Neural crest cell (in vitro differentiated cells): ENCODE data around the gene FGFBP3. TPM values are rescaled to one million over a fixed set of nuclear protein-coding genes. Genes with fewer than 3 reads are reported as not detected.

Experiments
- DNase-seq: peaks from one replicate; pipeline ENCODE4 v3.0.0; 2021; ENCODE audit warnings: low read depth, mixed read lengths, low spot score
- H3K27ac Mint-ChIP-seq: one replicate; pipeline ENCODE4 v1.8.0; 2021; ENCODE audit warnings: mild to moderate bottlenecking, mixed read lengths; ENCODE audit not compliant: unreplicated experiment
- H3K27me3 Mint-ChIP-seq: 2 replicates; pipeline ENCODE4 v1.8.0; 2021; ENCODE audit warnings: low read depth, mild to moderate bottlenecking, mixed read lengths
- H3K36me3 Mint-ChIP-seq: 2 replicates; pipeline ENCODE4 v1.8.0; 2021; ENCODE audit warnings: low read depth, mild to moderate bottlenecking, mixed read lengths
- H3K4me1 Mint-ChIP-seq: 2 replicates; pipeline ENCODE4 v1.8.0; 2021; ENCODE audit warnings: mixed read lengths
- H3K4me3 Mint-ChIP-seq: one replicate; pipeline ENCODE4 v1.8.0; 2021; ENCODE audit warnings: mild to moderate bottlenecking, mixed read lengths
- H3K9me3 Mint-ChIP-seq: 2 replicates; pipeline ENCODE4 v1.8.0; 2021; ENCODE audit warnings: mixed read lengths
- total RNA-seq: library from RNA; stranded (reverse); gene quantifications from 2 replicates; pipeline ENCODE4 v1.2.1, GENCODE V29; 2021
- TF ChIP-seq, protein P1 (sequence below): fragments of 200-600 bp; sonication (generic); conservative IDR thresholded peaks from 2 replicates; pipeline ENCODE4 v1.5.0; 2021; ENCODE audit warnings: antibody characterized with exemption, mild to moderate bottlenecking

Gene FGFBP3
- total RNA-seq, 1 donor from 2014 or later: 420 TPM

DNA sequence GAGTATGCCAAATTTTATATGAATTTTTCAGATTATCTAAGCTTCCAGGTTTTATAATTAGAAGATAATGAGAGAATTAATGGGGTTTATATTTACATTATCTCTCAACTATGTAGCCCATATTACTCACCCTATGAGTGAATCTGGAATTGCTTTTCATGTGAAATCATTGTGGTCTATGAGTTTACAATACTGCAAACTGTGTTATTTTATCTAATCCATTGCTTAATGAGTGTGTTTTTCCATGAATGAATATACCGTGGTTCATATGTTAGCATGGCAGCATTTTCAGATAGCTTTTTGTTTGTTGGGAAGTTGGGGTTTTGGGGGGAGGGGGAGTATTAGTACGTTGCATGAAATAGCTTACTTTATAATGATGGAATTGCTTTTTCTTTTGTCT is 44.5 kb downstream of the FGFBP3 start:
- TF ChIP-seq, protein P1, sequence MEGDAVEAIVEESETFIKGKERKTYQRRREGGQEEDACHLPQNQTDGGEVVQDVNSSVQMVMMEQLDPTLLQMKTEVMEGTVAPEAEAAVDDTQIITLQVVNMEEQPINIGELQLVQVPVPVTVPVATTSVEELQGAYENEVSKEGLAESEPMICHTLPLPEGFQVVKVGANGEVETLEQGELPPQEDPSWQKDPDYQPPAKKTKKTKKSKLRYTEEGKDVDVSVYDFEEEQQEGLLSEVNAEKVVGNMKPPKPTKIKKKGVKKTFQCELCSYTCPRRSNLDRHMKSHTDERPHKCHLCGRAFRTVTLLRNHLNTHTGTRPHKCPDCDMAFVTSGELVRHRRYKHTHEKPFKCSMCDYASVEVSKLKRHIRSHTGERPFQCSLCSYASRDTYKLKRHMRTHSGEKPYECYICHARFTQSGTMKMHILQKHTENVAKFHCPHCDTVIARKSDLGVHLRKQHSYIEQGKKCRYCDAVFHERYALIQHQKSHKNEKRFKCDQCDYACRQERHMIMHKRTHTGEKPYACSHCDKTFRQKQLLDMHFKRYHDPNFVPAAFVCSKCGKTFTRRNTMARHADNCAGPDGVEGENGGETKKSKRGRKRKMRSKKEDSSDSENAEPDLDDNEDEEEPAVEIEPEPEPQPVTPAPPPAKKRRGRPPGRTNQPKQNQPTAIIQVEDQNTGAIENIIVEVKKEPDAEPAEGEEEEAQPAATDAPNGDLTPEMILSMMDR: no peak
- no peaks in the 10 kb centered on the region for H3K9me3 Mint-ChIP-seq
- no peaks in the 10 kb centered on the region for H3K27me3 Mint-ChIP-seq
- H3K36me3 Mint-ChIP-seq: peaks cover 8% of the 10 kb centered on the region
- H3K4me3 Mint-ChIP-seq: no peak overlapping the region
- no peak overlapping the region for H3K27ac Mint-ChIP-seq
- peaks cover 31% of the 10 kb centered on the region for H3K4me1 Mint-ChIP-seq
- no peak for DNase-seq

DNA sequence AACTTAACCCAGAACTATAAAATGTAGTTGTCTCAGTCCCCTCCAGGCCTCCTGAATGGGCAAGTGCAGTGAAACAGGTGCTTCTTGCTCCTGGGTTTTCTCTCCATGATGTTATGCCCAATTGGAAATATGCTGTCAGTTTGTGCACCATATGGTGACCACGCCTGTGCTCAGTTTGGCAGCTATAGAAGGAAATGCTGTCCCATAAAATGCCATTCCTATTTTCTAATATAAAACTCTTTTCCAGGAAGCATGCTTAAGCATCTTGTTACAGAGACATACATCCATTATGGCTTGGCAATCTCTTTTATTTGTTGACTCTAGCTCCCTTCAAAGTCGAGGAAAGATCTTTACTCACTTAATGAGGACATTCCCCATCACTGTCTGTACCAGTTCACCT is 45.2 kb downstream of the FGFBP3 start:
- no peaks in the 10 kb centered on the region for H3K9me3 Mint-ChIP-seq

DNA sequence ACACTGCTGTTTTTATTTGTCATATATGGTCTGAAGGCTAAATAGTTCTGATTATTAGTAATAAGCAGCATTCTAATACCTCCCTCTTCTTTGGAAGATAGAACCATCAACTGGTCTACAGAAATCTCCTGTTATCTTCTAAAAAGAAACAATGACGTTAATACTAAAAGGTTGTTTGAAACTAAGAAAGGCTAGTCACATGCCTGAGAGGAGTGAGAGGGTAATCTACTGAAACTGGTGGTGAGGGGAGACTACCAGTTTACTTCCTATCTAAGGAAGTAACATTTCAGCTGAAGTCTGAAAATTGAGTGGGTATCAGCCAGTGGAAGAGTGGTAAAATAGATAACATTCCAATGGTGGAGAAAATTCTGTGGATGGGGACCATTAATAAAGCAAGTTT is 48.4 kb downstream of the FGFBP3 start:
- peaks cover 20% of the 10 kb centered on the region for H3K36me3 Mint-ChIP-seq
- H3K4me1 Mint-ChIP-seq: peaks cover 14% of the 10 kb centered on the region
- TF ChIP-seq, protein P1: no peak
- H3K27me3 Mint-ChIP-seq: no peaks in the 10 kb centered on the region
- H3K9me3 Mint-ChIP-seq: no peaks in the 10 kb centered on the region
- H3K27ac Mint-ChIP-seq: peak overlapping the region; percentile 60
- no peak for DNase-seq
- H3K4me3 Mint-ChIP-seq: no peak overlapping the region

More for the DNA sequence above, 45.2 kb downstream of the FGFBP3 start:
- TF ChIP-seq, protein P1: no peak
- DNase-seq: no peak
- Mint-ChIP-seq H3K4me1 (peaks cover 27% of the 10 kb centered on the region), H3K36me3 (peaks cover 8% of the 10 kb centered on the region), H3K27me3 (no peaks in the 10 kb centered on the region), H3K27ac (no peak overlapping the region), H3K4me3 (no peak overlapping the region)

DNA sequence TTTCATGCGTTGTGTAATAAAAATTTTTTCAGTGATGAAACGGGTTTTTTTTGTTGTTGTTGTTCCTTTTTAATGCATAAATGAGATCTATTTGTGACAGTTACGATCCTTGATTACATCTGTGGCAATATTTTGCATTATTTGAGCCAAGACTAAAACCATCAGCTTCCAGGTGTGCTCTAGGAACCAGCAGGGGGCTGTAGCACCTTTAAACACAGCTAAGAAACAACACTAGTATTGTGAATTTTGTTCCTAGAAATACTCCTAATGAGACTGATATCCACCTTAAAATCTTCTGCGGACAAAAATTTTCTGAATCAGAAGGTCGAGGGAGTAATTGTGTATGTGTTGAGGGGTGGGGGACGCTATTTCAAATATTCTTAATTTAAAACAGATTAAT is 52.6 kb downstream of the FGFBP3 start:
- H3K4me3 Mint-ChIP-seq: no peak overlapping the region
- TF ChIP-seq, protein P1: peak; percentile 66
- H3K27me3 Mint-ChIP-seq: no peaks in the 10 kb centered on the region
- H3K27ac Mint-ChIP-seq: no peak overlapping the region
- peaks cover 20% of the 10 kb centered on the region for H3K36me3 Mint-ChIP-seq
- no peaks in the 10 kb centered on the region for H3K9me3 Mint-ChIP-seq
- no peak for DNase-seq
- H3K4me1 Mint-ChIP-seq: peaks cover 9% of the 10 kb centered on the region

Other genes starting within 250 kb of the FGFBP3 start
- 44.5 and 45.7 TPM in 2 replicates for gene TNKS2, start 111.1 kb downstream of the FGFBP3 start, total RNA-seq
- 41.7 and 46.0 TPM in 2 replicates for gene BTAF1, start 14.3 kb upstream of the FGFBP3 start, total RNA-seq